Measurements from ENCODE around the gene PTBP3.
"Not testable (repeated sequence)": the region's sequence is repeated elsewhere in the genome, so short reads cannot be mapped to it uniquely, and the experiment has no call there.

PTBP3 gene

DNA sequence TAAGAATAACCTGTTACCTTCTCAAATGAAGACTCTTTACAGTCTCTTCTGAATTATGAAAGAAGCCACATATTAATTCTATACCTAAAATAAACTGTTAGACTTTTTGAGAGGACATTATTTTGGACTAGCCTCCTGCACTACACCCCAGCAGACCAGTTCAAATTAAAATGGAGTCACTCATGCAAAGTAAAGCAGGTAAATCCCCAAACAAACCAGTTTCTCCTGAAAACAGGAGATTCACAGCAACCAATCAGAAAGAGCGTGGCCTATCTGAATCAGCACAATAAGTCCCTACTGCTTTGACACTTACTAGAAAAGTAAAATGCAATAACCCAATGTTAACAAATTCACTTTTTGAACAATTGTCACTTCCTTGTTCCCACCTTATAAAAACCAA is 58.8 kb downstream of the PTBP3 start:
- DNase-seq (ENCODE audit: low read depth in 2 of 3, low spot score in 2 of 3), result no peak

DNA sequence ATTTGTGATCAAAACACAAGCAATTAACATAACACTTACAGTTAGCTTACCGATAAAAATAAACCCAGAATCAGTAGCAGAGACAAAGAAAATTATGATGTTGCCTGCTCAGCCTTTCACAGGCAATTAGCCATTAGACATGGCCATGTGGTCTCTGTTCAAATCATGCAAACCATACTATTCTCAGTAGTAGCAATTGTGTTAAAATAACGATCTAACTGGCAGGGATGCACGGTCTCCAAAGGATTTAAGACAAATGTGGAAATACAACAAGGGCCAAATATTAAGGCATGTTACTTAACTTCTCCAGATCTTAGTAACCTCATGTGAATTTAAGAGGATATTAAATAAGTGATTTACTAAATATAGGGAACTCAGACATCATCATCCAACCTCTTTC is 59.5 kb downstream of the PTBP3 start:
- no peak for DNase-seq (ENCODE audit: low read depth in 2 of 3, low spot score in 2 of 3)

DNA sequence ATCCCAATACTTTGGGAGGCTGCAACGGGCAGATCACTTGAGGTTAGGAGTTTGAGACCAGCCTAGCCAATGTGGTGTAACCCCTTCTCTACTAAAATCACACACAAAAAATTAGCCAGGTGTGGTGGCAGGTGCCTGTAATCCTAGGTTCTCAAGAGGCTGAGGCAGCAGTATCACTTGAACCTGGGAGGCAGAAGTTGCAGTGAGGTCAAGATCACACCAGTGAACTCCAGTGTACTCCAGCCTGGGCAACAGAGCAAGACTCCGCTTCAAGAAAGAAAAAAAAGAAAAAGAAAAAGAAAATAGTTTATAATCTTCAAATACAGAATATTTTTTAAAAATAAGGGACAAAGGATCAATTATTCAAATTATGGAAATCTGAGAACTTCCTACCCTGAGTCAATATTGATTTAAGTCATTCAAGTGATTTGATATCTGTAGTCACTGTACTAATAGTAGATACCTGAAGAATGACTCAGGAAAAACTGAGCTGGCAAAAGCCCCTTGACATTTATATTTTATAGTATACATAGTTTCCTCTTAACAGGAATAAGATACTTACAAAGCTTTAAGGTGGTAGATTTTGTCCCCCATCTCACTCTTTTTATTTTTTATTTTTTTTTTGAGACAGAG is 61.8 kb downstream of the PTBP3 start:
- DNase-seq (ENCODE audit: low read depth in 2 of 3, low spot score in 2 of 3), result no peak

DNA sequence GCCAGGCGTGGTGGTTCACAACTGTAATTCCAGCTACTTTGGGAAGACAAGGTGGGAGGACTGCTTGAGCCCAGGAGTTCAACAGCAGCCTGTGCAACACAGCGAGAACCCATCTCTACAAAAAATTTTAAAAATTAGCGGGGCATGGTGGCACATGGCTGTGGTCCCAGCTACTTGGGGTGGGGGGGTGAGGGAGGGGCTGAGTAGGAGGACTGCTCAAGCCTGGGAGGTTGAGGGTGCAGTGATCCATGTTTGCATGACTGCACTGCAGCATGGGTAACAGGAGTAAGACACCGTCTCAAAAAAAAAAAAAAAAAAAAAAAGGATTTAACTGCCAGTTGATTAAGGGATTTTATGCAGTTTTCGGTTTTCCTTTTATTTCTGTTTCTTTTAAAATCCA is 65.0 kb downstream of the PTBP3 start:
- DNase-seq (ENCODE audit: low read depth in 2 of 3, low spot score in 2 of 3), result no peak

DNA sequence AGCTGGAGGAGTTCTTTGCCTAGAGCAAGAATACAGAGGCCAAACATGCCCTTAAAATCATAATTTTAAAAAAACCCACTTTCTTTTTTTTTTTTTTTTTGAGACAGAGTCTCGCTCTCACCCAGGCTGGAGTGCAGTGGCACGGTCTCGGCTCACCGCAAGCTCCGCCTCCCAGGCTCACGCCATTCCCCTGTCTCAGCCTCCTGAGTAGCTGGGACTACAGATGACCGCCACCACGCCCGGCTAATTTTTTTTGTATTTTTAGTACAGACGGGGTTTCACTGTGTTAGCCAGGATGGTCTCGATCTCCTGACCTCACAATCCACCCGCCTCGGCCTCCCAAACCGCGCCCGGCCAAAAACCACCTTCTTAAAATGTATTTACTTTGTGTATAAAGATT is 66.3 kb downstream of the PTBP3 start:
- not testable (repeated sequence) for DNase-seq (ENCODE audit: low read depth in 2 of 3, low spot score in 2 of 3)

DNA sequence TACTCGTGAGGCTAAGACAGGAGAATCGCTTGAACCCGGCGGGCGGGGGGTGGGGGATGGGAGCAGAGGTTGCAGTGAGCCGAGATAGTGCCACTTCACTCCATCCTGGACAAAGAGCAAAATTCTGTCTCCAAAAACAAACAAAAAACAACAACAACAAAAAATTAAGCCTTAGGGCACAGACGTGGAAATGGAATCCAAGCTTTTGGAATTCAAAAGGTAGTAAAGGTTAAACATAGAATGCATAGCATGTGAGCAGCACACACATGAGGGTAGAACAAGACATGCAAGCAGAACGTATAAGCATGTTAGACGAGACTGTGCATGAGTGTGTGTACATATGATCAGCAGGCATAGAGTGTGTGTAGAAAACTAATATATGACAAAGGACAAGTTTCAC is 68.0 kb downstream of the PTBP3 start:
- DNase-seq (ENCODE audit: low read depth in 2 of 3, low spot score in 2 of 3), result no peak

DNA sequence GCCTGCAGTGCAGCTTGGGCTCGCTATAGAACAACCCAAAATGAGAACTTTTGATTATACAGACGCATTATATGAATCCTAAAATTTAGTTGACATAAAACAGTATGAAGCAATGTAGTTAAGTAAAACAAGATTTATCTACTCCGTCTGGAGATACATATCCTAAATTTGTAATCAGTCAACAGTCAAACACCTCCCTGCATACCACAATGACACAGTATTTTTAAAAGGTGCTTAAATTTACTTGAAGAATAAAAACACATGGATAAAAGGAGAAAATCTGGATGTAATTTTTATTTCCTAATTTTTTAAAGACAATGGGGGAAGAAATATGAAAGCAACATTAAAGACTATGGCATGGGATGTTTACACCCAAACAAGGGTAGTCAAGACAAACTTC is 70.8 kb downstream of the PTBP3 start:
- DNase-seq (ENCODE audit: low read depth in 2 of 3, low spot score in 2 of 3), result no peak

DNA sequence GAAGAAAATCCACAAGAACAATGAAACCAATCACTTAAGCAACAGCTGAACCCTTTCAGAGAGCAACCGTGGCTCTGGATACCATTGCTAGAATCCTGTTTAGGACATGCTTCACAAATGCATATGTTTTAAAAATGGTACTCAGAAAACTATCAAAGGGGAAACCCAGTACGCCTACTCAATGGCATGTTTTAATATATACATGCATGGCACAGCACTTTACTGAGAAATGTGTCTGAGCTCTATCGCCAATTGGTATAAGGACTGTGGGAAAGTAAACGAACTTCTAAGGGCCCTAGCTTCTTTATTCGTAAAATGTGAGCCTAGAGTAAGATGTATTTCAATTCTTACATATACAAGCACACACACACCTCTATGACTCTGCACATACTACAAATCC is 72.3 kb downstream of the PTBP3 start:
- DNase-seq (ENCODE audit: low read depth in 2 of 3, low spot score in 2 of 3), result no peak

DNA sequence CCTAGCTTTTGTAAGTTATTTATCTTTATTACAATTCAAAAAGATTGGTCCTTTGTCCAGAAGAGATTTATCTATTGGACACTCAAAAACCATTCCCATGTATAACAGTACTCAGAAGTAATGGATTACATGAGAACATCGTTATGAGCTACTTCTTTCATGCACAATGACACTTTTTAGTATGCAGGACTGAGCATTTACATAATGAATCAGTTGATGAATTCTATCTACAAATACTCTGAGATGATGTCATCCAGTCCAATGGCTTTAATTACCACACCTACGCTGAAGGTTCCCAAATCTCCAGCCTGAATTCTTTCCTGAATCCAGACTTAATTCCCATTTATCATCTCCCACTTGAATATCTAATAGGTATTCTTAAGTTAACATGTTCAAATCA is 75.3 kb downstream of the PTBP3 start:
- DNase-seq (ENCODE audit: low read depth in 2 of 3, low spot score in 2 of 3), result no peak

DNA sequence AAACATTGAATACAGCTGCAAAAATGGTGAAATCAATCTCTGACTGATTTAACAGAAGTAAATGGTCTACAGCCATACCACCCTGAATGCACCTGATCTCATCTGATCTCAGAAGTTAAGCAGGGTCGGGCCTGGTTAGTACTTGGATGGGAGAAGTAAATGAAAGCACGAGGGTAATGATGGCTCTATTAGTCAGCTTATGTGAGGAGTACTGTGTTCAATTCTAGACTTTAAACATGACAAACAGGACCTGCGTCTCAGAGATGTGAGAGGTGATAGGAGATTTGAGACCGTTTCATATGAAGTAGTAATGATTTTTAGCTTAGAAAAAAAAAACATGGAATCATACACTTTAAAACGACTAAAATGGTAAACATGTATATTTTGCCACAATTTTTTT is 81.2 kb downstream of the PTBP3 start:
- DNase-seq (ENCODE audit: low read depth in 2 of 3, low spot score in 2 of 3), result no peak

DNA sequence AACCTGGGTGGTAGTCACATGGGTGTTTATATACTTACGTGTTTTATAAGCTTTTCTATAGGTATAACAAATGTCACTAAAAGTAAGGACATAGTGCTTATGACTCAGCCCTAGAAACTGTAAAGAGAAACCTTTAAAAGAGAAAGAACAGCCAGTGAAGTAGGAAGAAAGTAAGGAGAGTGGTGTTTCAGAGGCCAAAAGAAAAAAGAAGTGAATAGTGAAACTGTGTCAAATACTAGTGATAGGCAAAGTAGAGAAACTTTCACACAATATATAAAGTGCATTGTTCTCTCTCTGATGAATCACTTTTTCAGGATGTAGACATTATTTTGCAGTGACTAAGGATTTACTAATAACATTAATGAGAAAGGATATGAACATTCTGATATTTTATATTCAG is 84.1 kb downstream of the PTBP3 start:
- DNase-seq (ENCODE audit: low read depth in 2 of 3, low spot score in 2 of 3), result no peak

DNA sequence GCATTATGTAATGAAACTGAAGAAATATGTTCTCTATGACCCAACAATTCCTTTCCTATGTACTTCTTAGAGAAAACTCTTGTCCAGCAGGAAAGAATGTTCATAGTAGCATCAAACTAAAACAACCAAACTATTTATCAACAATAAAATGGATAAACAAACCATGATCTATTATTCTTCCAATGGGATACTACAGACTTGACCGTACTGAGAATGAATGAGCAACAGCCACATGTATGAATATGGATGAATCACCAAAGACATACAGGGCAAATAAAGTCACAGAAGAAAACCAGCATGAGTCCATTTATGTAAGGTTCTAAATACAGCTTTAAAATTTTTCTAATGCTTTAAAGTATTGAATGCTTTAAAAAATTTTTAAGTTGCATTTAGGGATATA is 84.7 kb downstream of the PTBP3 start:
- no peak for DNase-seq (ENCODE audit: low read depth in 2 of 3, low spot score in 2 of 3)

DNA sequence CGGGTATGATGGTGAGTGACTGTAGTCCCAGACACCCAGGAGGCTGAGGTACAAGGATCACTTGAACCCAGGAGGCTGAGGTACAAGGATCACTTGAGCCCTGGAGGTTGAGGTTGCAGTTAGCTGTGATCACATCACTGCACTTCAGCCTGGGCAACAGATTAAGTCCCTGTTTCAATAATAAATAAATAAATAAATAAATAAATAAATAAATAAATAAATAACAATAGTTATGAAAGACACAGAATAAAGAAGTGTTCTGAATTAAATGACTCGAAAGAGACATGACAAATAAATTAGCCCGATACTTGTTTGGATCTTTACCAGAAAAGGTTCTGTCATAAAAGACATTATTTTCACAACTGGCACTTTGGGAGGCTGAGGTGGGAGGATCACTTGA is 86.3 kb downstream of the PTBP3 start:
- DNase-seq (ENCODE audit: low read depth in 2 of 3, low spot score in 2 of 3), result no peak

DNA sequence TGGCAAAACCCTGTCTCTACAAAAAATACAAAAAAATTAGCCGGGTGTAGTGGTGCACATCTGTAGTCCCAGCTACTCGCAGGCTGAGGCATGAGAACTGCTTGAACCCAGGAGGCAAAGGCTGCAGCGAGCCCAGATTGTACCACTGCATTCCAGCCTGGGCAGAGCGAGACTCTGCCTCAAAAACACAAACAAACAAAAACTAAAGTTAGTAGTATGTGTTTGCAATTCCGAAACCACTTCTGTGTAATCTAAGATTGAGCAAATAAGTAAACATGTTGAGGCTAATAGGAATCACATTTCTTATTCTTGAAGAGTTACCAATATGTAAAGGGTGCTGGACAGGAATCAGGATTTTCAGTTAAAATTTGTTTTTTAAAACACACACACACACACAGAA is 88.3 kb downstream of the PTBP3 start:
- no peak for DNase-seq (ENCODE audit: low read depth in 2 of 3, low spot score in 2 of 3)

DNA sequence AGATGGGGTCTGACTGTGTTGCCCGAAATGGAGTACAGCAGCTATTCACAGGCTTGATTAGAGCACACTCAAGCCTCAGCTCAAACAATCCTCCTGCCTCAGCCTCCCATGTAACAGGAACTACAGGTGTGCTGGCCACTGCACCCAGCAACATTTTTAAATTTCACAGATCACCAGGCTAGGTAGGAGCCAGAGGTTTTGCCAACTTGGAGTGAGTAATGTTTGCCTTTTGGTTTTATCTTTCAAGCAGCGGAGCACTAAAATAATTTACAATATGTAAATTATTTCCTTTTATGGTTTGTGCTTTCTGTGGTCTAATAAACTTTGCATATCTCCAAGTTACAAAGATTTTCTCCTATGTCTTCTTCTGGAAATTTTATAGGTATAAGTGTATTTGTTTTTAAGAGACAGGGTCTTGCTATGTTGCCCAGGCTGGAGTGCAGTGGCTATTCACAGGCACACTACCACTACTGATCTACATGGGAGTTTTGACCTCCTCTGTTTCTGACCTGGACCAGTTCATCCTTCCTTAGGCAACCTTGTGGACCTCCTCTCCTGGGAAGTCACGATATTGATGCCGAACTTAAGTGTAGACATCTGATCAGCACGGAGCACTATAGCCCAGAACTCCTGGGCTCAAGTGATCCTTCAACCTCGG is 91.1 kb downstream of the PTBP3 start:
- DNase-seq (ENCODE audit: low read depth in 2 of 3, low spot score in 2 of 3), result no peak

DNA sequence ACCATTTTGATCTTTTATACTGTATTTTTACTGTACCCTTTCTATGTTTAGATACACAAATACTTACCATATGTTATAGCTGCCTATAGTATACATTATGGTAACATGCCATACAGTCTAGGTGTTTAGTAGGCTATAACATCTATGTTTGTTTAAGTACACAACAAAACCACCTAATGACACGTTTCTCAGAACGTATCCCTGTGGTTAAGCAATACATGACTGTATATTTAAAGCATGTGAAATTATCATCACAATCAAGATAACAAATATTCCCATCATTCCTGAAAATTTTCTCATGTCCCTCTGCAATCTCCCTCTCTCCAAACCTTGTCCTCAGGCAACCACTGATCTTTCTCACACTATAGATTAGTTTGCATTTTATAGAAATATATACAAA is 91.9 kb downstream of the PTBP3 start:
- DNase-seq (ENCODE audit: low read depth in 2 of 3, low spot score in 2 of 3), result no peak

DNA sequence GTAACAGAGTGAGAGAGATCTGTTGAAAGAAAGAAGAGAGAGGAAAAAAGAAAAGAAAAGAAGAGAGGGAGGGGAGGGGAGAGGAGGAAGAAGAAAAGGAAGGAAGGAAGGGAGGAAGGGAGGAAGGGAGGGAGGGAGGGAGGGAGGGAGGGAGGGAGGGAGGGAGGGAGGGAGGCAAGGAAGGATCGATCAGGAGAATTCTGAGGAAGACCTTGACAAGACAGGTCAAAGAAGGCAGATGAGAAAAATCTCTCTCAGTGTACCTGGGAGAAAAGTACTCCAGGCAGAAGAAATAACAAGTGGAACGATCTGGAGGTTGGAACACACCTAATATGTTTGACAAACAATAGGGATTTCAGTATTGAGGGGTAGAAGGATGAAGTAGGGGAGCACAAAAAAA is 93.7 kb downstream of the PTBP3 start:
- no peak for DNase-seq (ENCODE audit: low read depth in 2 of 3, low spot score in 2 of 3)

DNA sequence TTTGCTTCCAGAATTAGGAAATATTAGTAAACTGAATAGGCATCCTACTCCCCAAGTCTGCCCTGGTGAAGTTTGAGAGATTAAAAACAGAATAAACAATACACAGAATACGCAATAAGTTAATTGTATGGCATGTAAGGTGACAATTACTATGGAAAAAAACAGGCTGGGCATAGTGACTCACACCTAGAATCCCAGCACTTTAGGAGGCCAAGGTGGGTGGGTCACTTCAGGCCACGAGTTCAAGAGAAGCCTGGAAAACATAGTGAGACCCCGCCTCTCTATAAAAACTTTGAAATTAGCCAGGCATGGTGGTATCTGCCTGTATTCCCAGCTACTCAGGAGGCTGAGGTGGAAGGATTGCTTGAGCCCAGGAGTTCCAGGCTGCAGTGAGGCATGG is 94.1 kb downstream of the PTBP3 start:
- DNase-seq (ENCODE audit: low read depth in 2 of 3, low spot score in 2 of 3), result no peak

DNA sequence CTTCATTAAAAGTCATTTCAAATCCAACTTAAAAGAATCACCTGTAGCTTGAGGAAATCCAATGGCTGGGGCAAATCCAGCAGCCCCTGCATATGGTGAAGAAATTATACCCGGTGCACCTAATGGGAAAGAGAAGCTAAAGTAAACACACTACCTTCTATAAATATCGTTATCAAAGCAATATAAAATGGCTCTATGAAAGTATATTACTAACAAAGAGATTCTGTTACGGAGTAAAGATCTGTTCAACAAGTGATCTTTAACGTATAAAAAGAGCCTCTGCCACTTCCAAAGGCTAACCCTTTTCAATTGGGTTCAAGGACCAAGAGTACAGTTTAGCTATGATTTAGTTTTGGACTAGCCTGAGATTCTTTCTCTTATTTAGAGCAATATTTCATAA is 98.6 kb downstream of the PTBP3 start:
- DNase-seq (ENCODE audit: low read depth in 2 of 3, low spot score in 2 of 3), result no peak

DNA sequence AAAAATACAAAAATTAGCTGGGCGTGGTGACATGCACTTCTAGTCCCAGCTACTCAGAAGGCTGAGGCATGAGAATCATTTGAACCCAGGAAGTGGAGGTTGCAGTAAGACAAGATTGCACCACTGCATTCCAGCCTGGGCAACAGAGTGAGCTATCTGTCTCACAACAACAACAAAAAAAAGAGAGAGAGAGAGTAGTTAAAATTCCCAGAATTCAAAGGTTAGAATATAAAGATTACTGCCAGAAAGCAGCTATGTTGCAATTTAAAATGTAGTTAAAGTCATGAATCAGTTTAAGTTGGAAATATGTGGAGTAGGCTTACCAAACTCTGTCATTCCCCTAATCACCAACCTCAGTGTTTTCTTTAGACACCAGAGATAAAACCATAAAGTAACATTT is 99.7 kb downstream of the PTBP3 start:
- no peak for DNase-seq (ENCODE audit: low read depth in 2 of 3, low spot score in 2 of 3)

DNA sequence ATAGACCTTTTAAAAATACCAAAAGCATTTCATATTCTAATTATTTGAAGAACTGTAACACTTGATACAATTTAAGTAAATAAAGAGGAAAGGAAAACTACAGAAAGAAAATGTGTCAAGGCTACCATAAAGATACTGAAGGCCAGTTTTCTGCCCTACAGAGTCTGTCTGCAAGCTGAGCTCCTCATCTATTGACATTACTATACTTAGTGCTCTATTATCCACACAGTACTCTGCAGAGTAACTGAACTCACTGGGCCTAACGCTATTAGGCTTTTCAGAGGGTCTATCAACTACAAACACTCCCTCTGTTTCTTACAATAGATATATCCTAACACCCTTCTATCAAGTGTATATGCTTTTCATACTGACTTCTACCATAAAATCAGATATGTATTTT is 101.2 kb downstream of the PTBP3 start:
- DNase-seq (ENCODE audit: low read depth in 2 of 3, low spot score in 2 of 3), result no peak

DNA sequence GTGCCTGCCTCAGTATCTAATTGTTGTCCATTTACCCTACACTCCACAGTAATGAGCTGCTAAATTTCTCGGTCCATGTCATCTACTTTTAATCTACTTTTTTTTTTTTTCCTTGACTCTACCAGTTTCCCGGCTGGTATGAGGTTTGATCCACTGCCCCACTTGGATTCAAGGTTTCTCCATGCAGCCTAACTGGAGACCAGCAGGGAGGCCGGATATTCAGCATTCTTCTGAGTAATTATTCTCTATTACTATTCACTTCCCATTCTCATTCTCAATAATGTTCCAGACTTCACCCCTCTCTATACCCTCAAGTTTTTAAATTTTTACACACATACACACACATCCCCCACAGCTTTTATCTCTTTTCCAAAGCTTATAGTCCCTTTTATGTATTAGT is 107.3 kb downstream of the PTBP3 start:
- no peak for DNase-seq (ENCODE audit: low read depth in 2 of 3, low spot score in 2 of 3)
